LHCN-M2 (cell line): ENCODE results near the gene FXR1. TPM values are rescaled to one million over a fixed set of nuclear protein-coding genes. Genes with fewer than 3 reads are reported as not detected.

Experiments
- DNase-seq: peaks from one replicate; pipeline ENCODE4 v3.0.0-alpha.2; 2012; ENCODE audit warnings: low read depth
- total RNA-seq: library from RNA; depleted of rRNA; stranded (reverse); fragments of >200 nt; gene quantifications from 2 replicates; pipeline ENCODE4 v1.2.3, GENCODE V29; 2014; rRNA removed

The FXR1 gene
- total RNA-seq, 1 experiment from 2014 or later = 180 TPM

DNA sequence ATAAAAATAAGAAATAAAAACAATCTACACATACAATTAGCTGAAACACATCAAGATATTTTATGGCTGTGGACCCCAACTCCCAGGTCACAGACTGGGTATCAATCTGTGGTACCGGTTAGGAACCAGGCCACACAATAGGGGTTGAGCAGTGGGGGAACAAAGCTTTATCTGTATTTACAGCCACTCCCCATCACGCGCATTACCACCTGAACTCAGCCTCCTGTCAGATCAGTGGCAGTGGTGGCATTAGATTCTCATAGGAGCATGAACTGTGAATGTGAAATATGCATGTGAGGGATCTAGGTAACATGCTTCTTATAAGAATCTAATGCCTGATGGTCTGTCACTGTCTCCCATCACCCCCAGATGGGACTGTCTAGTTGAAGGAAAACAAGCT lies 94.8 kb downstream of the FXR1 start:
- no peak for DNase-seq

- DNase-seq = no peak
Observed at GRCh38 chr3:181008796-181009195, 96.3 kb downstream of the FXR1 start.

DNA sequence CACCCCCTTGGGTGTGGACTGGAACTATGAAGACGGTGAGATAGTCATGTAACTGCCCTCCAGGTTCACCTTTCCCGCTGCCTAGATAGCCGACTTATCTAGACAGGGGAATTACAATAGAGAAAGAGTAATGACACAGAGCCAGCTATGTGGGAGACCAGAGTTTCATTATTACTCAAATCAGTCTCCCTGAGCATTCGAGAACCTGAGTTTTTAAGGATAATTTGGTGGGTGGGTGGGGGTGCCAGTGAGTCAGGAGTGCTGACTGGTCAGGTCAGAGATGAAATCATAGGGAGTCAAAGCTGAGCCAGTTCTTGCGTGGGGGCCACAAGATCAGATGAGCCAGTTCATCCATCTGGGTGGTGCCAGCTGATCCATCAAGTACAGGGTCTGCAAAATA lies 96.8 kb downstream of the FXR1 start:
- DNase-seq = no peak

- no peak for DNase-seq
Observed at GRCh38 chr3:181017690-181018089, 105.2 kb downstream of the FXR1 start.

GRCh38 chr3:181025204-181025603 lies 112.7 kb downstream of the FXR1 start:
- no peak for DNase-seq

- no peak for DNase-seq
Observed at GRCh38 chr3:181030948-181031347, 118.5 kb downstream of the FXR1 start.

Other genes starting within 250 kb of the FXR1 start
- gene CCDC39, start 233.2 kb upstream of the FXR1 start, total RNA-seq = not detected in 2 replicates
- 24.2 and 25.3 TPM in 2 replicates for gene DNAJC19, start 77.1 kb downstream of the FXR1 start, total RNA-seq